Measurements from ENCODE around the gene PLG. TPM values are rescaled to one million over a fixed set of nuclear protein-coding genes. Genes with fewer than 3 reads are reported as not detected.

Gene PLG
- total RNA-seq = not detected in 2 replicates

GRCh38 chr6:160701918-160702680 lies at the start of gene PLG:
PLG (plus strand) TSS chr6:160702244; CDS start chr6:160702305, 61 bp downstream.

DNA sequence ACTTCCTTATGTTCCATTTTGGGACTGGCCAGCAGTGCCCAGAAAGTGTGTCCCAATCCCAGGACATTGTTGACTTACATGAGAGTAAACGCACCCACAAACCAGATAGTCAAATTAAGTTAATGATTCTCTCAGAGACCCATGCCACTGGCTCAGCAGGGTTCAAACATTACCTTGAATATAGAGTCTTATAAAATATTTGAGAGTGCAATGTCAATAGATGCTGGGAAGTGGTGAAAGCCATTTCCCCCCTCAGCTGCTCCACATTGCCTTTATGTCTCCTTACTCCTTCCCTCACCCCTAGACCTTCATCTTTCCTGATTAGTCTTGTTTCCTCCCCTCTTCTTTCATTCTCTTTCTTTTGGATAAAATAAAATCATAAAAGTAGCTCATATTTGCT lies 37.8 kb upstream of the PLG start, which contains the start of gene LPA:
Gene LPA, minus strand, starts transcription at position 78 of the 400 bp plus-strand sequence. Its CDS starts 61 bp downstream, at position 17.

Other genes with a start within 250 kb of the PLG start
- gene LPA, start 38.0 kb upstream of the PLG start, total RNA-seq = not detected in 2 replicates